NB4 (cell line): ENCODE measurements around the gene OSBPL1A.

ENCODE experiments used
- POLR2A ChIP-seq: IDR thresholded peaks from 2 replicates; pipeline ENCODE4 v1.6.1; 2011; ENCODE audit warnings: mild to moderate bottlenecking; ENCODE audit not compliant: insufficient read length; ENCODE audit errors: extremely low read depth
- TF ChIP-seq, protein P1 (sequence below): IDR thresholded peaks from one replicate; pipeline ENCODE4 v1.5.1; 2012; ENCODE audit warnings: low read depth, low read length

DNA sequence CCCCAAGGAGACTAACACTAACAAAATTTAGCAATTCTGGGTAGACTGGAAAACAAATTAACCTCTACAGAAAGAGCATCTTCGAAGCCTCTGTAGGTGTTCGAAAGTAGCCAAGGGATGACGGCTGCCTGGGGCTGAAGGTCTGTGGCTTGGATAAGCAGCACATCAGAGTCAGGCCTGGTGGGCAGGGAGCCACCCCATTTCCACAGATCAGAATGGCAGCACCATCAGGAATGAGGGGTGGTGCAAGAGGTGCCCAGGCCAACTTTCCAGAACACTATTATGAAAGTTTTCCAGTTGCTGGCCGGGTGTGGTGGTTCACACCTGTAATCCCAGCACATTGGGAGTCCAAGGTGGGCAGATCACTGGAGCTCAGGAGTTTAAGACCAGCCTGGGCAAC is 200.9 kb downstream of the OSBPL1A start:
- no peak for TF ChIP-seq POLR2A
- TF ChIP-seq, protein P1, sequence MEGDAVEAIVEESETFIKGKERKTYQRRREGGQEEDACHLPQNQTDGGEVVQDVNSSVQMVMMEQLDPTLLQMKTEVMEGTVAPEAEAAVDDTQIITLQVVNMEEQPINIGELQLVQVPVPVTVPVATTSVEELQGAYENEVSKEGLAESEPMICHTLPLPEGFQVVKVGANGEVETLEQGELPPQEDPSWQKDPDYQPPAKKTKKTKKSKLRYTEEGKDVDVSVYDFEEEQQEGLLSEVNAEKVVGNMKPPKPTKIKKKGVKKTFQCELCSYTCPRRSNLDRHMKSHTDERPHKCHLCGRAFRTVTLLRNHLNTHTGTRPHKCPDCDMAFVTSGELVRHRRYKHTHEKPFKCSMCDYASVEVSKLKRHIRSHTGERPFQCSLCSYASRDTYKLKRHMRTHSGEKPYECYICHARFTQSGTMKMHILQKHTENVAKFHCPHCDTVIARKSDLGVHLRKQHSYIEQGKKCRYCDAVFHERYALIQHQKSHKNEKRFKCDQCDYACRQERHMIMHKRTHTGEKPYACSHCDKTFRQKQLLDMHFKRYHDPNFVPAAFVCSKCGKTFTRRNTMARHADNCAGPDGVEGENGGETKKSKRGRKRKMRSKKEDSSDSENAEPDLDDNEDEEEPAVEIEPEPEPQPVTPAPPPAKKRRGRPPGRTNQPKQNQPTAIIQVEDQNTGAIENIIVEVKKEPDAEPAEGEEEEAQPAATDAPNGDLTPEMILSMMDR = no peak
